SIG-M5 (cell line): Measurements from ENCODE around the gene SBF1.
"Not testable (repeated sequence)": the region's sequence is repeated elsewhere in the genome, so short reads cannot be mapped to it uniquely, and the experiment has no call there.

Source experiments
- DNase-seq: peaks from one replicate; lab custom pipeline; 2025; lab: John Stamatoyannopoulos, UW

Gene SBF1

DNA sequence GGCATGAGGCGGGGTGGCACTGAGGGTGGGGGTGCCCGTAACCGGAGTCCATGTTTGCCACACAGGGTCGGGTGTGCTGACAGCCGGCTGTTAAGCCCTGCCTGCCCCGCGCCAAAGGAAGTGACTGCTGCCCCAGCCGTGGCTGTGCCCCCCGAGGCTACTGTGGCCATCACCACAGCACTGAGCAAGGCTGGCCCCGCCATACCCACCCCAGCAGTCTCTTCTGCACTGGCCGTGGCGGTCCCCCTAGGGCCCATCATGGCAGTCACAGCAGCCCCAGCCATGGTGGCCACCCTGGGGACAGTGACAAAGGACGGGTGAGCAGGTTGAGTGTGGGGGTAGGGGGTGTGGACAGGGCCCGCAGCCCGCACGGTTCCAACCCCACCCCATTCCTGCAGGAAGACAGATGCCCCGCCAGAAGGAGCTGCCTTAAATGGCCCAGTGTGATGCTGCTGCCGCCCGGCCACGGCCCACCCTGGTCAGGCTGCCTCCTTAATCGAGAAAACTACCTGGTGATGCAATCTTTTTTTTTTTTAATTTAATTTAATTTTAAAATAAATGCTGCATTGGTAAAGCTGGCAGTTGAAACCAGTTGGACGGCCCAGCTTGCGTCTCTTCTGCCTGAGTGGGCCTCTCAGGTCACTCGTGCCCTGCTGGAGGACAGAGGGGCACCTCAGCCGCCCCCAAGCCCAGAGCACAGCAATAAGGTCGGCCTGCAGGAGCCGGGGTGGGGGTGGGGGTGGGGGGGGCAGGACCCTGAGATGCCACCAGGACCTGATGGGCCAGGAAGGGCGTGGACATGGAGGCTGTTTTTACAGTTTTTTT is 30.8 kb downstream of the SBF1 start:
- no peak for DNase-seq

DNA sequence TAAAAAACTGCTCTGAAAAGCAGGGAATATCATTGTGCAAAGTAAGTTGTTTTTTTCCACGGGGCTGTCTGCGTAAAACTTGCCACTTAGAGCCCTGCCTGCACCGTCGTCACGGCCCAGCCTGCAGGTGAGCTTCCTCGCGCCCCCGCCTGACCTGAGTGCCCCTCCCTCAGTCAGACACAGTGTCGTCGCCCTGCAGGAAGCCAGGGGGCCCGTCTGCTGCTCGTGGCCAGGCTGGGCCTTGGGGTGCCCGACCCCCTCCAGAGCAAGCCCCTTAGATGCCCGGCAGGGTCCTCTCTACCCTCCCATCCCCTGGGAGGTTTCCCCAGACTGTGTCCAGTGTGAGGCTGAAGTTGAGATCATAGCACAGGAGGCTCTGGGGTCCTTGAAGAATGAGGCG is 31.6 kb downstream of the SBF1 start:
- DNase-seq, result no peak

DNA sequence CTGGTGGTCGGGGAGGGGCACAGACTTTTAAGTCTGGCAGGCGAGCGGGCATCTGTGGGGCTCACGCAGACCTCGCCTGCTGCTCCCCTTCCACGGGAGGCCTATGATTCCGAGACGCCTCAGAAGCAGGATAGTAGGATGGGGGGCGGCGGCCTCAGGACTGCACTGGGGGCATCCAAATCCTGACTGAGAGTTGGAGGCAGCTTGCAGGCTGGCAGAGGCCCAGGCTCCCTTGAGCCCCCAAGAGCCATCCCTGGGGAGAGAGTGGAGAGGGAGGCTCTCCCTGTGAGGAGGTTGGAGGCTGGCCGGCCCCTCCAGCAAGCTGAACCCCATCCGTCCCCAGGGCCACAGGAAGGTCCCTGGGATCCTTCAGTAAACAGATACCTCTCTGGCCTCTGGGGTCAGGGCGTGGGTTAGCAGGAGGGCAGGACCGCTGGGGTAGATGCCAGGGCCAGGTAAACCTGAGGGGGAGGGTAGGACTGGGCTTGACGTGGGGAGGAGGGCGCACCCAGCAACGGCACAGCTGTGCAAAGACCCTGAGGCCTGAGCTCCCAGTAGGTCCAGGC is 33.3 kb downstream of the SBF1 start:
- DNase-seq, result no peak

DNA sequence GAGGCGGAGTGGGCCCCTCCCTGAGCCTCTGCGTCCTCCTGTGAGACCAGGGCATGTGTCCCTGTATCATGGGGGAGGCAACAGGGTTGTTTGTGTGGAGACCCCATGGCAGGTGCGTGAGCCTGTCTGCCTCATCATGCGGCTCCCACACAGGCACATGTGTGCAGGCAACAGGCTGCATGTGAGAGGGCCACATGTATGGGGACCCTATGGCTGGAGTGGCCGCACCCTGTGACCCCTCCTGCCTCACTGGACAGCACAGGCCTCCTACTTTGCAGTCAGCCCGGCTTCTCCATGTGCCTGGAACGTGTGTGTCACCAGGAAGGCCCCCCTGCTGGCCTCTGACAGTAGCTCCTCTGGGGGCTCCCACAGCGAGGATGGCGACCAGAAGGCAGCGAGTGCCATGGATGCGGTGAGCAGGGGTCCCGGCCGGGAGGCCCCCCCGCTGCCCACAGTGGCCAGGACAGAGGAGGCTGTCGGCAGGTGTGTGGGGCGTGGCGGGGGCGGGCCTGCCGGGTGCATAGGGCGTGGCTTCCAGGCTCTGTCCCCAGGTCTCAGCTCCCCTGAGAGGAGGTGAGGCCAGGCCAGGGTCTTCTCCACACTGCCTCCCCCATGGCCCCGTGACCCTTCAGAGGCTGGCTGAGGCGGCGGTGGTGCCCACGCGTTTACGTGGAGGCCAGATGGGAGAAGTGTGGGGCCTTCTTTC is 34.1 kb downstream of the SBF1 start:
- DNase-seq, result no peak

DNA sequence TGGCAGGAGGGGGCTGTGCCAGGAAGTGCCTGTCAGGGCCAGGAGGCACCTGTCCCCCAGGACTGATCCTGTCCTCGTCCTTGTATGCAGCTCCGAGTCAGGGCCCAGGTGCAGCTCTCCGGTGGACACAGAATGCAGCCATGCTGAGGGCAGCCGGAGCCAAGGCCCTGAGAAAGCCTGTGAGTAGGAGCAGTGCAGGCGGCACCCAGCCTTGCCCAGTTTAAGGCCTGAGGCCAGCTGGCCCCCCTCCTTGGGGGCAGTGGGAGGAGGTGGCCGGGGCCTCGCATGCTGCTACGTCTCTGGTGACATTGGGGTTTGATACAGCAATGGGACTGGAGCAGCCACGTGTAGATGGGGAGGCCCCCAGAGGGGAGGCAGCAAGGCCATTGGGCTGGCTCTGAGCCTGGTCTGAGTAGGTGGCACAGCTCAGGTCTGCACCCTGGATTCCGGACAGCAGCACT is 34.9 kb downstream of the SBF1 start:
- no peak for DNase-seq

DNA sequence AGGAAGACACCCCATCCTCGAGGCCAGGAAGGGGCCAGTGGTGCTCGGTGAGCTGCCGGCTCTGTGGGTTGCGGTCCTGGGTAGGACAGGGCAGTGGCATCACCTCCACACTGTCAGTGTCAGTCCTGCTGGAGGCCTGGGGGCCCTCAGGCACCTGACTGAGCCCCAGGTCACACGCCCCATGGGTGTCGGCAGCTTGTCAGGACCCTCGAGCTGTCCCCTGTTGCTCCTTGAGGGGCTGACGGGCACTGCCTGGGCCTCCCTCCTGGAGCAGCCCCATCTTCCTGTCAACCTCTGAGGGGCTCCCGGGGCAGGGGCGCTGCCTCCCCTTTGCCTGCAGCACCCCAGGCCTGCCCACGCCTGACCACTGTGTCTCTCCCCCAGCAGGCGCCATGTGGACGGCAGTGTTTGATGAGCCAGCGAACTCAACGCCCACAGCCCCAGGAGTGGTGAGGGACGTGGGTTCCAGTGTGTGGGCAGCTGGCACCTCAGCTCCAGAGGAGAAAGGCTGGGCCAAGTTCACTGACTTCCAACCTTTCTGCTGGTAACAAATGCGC is 35.4 kb downstream of the SBF1 start:
- DNase-seq, result no peak

DNA sequence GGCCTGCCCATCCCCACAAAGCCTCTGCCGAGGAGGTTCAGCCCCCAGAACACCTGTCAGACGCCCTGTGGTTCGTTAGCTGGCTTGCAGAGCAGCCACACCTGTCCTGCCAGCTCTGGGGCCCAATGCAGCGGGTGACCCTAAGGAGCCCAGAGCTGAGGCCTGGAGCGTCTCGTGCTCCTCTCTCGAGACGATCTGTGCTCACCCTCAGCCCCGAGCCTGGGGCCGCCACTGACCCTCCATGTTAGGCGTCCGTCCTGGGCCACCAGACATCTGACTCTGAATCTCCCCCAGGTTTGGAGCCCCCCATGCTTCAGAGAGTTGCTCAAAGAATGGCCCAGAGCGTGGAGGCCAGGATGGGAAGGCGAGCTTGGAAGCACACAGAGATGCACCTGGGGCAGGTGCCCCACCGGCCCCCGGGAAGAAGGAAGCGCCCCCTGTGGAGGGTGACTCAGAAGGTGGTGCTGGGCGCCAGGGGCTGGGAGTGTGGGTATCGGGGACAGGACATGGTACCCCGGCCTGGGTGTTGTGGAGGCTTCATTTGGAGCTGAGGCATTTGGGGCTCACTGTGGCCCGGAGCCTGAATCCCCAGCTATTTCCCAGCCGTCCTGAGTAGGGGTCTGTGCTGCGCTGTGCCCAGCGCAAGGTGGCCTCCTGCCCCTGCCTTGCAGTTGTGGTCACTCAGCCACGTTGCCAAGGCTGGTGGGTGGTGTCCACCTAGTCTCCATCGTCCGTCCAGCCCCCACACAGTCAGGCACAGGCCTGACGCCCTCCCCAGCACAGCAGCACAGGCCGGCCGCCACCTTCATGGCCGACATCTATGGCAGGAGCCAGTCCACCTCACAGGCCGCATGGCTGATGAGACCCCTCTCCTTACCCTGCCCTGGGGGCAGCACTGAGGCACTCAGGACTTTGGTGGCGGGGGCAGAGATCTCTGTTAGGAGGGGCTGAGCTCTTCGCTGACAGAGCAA is 36.2 kb downstream of the SBF1 start:
- DNase-seq, result no peak

DNA sequence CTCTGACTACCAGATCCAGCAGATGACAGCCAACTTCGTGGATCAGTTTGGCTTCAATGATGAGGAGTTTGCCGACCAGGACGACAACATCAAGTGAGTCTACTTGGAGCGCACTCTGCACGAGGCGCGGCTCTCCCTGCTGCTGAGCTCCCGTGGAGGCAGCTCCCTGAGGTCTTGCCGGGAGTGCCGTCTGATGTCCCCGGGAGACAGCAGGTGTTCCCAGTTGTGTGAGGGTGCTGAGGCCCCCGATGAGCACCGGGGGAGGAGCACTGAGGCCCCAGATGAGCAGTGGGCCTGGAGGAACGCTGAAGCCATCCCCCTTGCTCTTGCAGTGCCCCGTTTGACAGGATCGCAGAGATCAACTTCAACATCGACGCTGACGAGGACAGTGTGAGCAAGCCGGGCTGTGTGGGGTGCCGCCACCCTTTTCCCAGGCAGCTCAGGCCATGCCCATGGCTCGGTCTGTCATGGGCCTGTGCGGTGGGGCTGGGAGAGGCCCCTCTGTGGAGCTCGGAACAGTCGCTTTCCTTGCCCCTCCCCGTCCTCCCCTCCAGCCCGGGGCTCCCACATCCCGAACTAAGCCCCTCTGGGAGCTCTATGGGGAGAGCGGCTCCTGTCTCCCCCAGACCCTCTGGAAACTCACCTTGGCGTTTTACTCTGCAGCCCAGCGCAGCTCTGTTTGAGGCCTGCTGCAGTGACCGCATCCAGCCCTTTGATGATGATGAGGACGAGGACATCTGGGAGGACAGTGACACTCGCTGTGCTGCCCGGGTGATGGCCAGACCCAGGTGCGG is 37.1 kb downstream of the SBF1 start:
- no peak for DNase-seq

DNA sequence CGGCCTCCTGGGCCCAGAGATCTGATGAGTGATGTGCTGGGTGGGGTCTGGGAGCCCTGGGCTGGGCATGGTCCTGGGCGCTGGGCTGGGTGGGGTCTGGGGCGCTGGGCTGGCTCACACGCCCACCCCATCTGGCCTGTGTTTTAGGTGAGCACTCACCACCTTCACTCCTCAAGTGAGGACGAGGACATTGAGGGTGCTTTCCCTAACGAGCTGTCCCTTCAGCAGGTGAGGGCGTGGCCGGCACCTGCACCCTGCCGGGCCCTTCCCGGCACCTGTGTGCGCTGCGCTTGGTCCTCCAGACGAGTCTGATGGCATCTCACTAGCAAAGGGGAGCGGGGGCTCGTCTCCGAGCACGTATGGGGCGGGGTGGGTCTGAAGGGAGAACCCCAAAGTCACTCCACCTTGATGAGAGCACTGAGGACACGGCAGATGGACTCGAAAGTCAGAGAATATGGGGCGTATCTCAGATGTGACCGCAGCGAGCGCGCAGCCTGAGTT is 37.9 kb downstream of the SBF1 start:
- DNase-seq, result no peak

DNA sequence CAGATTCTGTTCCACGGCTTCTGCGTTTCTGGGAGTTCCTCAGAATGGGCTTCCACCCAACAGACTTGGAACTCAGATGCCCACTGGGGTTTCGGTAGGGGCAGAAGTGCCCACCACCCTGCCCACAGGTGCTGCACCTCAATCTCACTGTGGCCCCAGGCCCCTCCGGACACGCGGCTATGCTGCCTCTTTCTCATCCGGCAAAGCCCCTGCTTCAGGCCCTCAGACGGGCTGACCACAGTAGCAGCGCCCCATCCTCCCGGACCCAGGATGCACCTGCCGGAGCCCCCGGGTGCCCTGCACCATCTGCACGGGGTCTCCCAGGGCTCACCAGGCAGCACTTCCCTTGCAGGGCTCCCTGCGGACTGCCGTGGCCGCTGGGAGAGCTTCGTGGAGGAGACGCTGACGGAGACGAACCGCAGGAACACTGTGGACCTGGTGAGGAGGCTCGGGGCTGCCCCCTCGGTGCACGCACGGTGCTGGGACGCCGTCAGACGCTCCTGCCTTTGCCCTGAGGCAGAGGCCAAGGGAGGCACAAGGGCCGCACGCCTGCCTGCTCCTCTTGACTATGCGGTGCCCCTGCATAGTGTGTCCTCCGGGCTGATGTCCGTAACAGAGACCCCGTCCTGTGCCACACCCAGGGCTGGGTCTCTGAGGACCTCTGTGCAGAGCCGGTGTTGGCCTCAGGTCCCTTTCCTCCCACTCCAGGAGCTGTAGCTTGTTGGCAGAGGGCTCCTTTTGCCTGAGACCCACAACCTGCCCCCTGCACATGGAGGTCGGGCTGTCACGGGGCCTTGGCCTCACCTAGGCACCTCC is 38.6 kb downstream of the SBF1 start:
- no peak for DNase-seq

DNA sequence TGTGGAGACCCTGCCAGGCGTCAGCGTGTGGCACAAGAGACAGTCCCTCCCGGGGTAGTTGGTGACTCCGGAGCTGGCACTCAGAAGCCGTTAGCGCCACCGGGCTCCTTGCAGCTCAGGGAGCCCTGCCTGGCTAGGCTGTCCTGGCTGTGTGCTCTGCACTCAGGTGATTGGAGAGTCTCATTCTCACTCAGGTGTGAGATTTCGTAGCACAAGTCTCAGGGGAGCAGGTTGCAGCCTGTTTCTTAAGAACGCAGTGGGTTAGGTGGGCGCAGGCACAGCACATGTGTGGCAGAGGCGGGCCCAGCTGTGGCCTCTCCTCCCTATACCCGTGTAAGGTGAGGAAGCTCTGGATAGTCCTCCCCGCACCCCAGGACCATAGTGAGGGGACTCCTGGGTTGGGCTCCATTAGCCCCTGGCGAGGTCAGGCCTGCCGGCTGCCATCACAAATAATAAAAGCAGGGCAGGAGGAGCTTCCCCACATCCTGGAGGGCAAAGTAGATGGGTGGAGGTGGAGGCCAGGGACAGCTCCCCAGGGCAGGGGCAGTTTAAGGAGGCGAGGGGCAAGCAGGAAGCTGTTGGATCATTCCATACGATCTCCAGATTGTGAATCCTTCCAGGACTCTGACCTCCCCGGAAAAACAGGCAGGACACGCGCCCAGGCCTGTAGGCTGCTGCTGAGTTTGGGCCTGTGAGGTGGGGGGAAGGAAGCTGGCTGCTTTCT is 39.4 kb downstream of the SBF1 start:
- DNase-seq, result no peak

DNA sequence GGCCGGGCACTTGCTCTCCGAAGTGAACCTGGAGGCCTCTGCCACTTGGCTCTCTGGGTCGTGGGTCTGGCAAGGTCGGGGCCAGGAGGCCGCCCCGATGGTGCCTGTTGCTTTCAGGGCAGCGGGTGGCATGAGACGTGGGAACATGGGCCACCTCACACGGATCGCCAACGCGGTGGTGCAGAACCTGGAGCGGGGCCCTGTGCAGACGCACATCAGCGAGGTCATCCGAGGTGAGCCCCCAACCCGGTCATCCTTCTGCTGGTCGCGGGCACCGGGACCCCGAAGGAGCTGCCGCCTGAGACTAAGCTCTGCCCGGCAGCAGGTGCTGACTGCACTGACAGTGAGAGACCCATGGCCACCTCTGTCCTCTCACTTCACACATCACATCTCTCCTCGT is 40.0 kb downstream of the SBF1 start:
- DNase-seq, result no peak

DNA sequence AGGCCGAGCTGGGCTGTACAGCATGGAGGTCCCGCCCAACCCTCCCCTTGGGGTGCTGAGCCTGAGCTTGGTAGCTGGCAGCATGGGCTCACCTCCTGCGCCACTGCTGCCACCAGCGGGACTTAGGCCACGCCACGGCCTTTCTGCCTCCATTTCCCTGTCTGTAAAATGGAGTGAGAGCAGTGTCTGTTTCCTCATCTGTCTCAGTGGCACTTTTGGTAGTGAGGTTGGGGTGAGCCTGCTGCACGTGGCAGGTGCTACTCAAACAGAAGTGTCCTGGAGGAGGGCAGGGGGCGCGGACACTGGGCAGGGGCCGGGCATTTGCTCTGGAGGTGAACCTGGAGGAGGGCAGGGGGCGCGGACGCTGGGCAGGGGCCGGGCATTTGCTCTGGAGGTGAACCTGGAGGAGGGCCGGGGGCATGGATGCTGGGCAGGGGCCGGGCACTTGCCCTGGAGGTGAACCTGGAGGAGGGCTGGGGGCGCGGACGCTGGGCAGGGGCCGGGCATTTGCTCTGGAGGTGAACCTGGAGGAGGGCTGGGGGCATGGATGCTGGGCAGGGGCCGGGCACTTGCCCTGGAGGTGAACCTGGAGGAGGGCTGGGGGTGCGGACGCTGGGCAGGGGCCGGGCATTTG is 41.8 kb downstream of the SBF1 start:
- not testable (repeated sequence) for DNase-seq

DNA sequence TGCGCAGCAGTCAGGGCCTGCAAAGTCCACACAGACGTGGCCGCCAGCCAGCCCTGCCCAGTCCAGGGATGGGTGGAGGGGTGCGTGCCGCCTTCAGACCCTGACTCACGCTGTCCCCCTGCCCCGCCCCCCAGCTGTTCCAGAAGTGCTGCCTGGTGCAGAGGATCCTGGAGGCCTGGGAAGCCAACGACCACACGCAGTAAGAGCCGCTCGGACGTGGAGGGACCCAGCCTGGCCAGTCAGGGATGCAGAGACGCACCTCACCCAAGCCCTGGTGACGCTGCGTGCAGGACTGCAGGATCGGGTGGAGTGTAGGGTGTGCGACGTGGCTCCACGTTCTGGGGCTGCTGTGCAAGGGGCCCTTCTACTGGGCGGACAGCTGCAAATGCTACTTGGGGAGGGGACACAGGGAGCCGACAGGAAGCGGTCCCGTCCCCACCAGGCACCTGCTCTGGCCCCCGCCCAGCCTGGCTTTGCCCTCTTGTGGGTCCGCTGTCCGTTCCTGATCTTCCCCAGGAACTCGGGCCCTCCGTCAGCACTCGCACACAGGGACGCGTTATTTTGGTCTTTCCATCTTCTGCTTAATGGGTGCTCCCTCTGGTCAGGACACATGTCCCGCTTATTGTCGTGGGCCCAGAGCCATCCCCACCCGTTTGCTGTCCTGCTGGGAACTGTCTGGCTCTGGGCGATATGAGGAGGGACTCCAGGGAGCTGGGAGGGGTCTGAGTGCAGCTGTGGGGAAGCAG is 42.5 kb downstream of the SBF1 start:
- no peak for DNase-seq

DNA sequence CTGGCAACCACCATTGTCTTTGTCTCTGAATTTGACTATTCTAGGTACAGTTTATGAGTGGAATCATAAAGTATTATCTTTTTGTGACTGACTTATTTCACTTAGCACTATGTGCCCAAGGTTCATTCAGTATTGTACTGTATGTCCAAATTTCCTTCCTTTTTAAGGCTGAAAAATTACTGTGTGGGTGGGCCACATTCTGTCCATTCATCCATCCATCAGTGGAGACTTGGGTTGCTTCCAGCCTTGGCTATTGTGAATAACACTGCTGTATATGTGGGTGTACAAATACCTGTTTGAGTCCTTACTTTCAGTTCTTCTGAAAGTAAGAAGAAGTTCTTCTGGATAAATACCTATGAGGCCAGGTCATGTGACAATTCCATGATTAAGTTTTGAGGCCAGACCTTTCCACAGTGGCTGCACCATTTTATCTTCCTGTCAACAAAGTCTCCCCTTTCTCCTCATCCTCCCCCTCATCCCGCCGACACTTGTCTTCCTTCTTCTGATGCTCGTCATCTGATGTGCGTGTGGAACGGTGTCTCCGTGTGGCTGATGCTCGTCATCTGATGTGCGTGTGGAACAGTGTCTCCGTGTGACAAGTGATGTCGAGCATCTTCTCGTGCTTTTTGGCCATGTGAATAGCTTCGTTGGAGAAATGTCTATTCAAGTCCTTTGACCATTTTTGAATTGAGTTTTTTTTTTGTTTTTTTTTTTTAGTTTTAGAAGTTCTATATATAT is 49.5 kb downstream of the SBF1 start:
- no peak for DNase-seq

DNA sequence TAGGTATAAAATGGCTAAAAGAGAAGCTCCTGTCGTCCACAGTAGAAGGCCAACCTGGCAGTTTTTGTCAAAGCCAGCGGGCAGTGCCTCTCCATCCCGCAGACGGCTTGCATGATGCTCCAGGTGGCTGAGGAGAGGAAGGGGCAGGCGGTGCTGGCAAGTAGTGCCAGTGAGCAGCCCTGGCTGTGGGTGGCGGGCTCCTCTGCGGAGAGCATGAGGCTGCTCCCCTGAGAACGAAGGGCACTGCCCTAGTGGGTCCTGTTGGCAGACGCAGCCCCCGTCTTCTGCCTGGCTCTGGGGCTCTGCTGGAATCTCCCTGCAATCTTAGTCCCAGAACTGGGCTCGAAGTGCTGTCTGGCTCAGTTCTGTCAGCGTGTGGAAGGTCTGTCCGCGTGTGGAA is 50.9 kb downstream of the SBF1 start:
- DNase-seq, result no peak
